NCI-H2107 treated with DMSO at 0.1 percent for 48 hours (cell line): ENCODE data around the gene TUBB.
A peak's percentile ranks its signal among the peaks of the same experiment; 100 is the strongest.

Experiments used
- DNase-seq: peaks from one replicate; lab custom pipeline; 2025; ENCODE audit not compliant: unreplicated experiment; lab: John Stamatoyannopoulos, UW

Gene TUBB

GRCh38 chr6:30719791-30720737 lies at the start of gene TUBB:
TSS of gene TUBB (plus strand) at chr6:30720352. CDS start at chr6:30720507, 155 bp downstream.
- peak; percentile 79 for DNase-seq

- no peak for DNase-seq
These were observed 49.2 kb upstream of the TUBB start for GRCh38 chr6:30670760-30671527.

GRCh38 chr6:30672445-30673253 lies 47.5 kb upstream of the TUBB start, which contains the start of gene DHX16:
TSS of gene DHX16 (minus strand) at chr6:30673006. CDS start at chr6:30672841, 165 bp downstream.
- DNase-seq: peak; percentile 34

- no peak for DNase-seq
These were observed 43.4 kb upstream of the TUBB start for GRCh38 chr6:30676660-30677285.

GRCh38 chr6:30678964-30679726 lies 41.0 kb upstream of the TUBB start:
- peak; percentile 29 for DNase-seq

GRCh38 chr6:30679765-30680535 lies 40.2 kb upstream of the TUBB start:
- DNase-seq: no peak

- no peak for DNase-seq
These were observed 38.4 kb upstream of the TUBB start for GRCh38 chr6:30681766-30682142.

GRCh38 chr6:30682143-30683117 lies 37.7 kb upstream of the TUBB start:
- DNase-seq: no peak

GRCh38 chr6:30683183-30683979 lies 36.8 kb upstream of the TUBB start:
- DNase-seq: no peak

GRCh38 chr6:30683980-30684338 lies 36.2 kb upstream of the TUBB start:
- no peak for DNase-seq

GRCh38 chr6:30684386-30685156 lies 35.6 kb upstream of the TUBB start:
- DNase-seq: no peak

GRCh38 chr6:30685157-30686008 lies 34.8 kb upstream of the TUBB start:
- DNase-seq: no peak

GRCh38 chr6:30686009-30686907 lies 33.9 kb upstream of the TUBB start, which contains the start of gene PPP1R18:
TSS of gene PPP1R18 (minus strand) at chr6:30686645. CDS start at chr6:30686018, 627 bp downstream.
- DNase-seq: no peak

GRCh38 chr6:30686908-30687658 lies 33.1 kb upstream of the TUBB start:
- DNase-seq: peak; percentile 41
